ENCODE measurements around the gene STX16.

The STX16 gene

GRCh38 chr20:58682656-58683531 is 31.8 kb downstream of the STX16 start:
- no peak overlapping the region for H3K4me3 ChIP-seq (ENCODE audit: control insufficient read depth, low read depth, low read length)
- TF ChIP-seq CTCF (conservative IDR thresholded peaks at IDR 0.05; ENCODE audit: control insufficient read depth, insufficient read depth, low read depth, low read length), result no peak
- DNase-seq (ENCODE audit: low read depth), result peak; percentile 39

GRCh38 chr20:58684291-58684690 is 33.2 kb downstream of the STX16 start:
- no peak for DNase-seq (ENCODE audit: low read depth)
- no peak for TF ChIP-seq CTCF (conservative IDR thresholded peaks at IDR 0.05; ENCODE audit: control insufficient read depth, insufficient read depth, low read depth, low read length)

GRCh38 chr20:58685988-58686387 is 34.9 kb downstream of the STX16 start:
- no peak for DNase-seq (ENCODE audit: low read depth)
- H3K4me3 ChIP-seq (ENCODE audit: control insufficient read depth, low read depth, low read length), result no peak overlapping the region
- TF ChIP-seq CTCF (conservative IDR thresholded peaks at IDR 0.05; ENCODE audit: control insufficient read depth, insufficient read depth, low read depth, low read length), result no peak

More at GRCh38 chr20:58684291-58684690, 33.2 kb downstream of the STX16 start:
- H3K4me3 ChIP-seq (ENCODE audit: control insufficient read depth, low read depth, low read length), result no peak overlapping the region

- no peak for TF ChIP-seq CTCF (conservative IDR thresholded peaks at IDR 0.05; ENCODE audit: control insufficient read depth, insufficient read depth, low read depth, low read length)
- no peak overlapping the region for H3K4me3 ChIP-seq (ENCODE audit: control insufficient read depth, low read depth, low read length)
- DNase-seq (ENCODE audit: low read depth), result no peak
Observed at GRCh38 chr20:58688414-58688813, 37.3 kb downstream of the STX16 start.

GRCh38 chr20:58688840-58689239 is 37.8 kb downstream of the STX16 start:
- TF ChIP-seq CTCF (conservative IDR thresholded peaks at IDR 0.05; ENCODE audit: control insufficient read depth, insufficient read depth, low read depth, low read length), result no peak
- DNase-seq (ENCODE audit: low read depth), result no peak
- no peak overlapping the region for H3K4me3 ChIP-seq (ENCODE audit: control insufficient read depth, low read depth, low read length)

GRCh38 chr20:58690396-58691135 is 39.5 kb downstream of the STX16 start:
- peak; percentile 78 for DNase-seq (ENCODE audit: low read depth)
- no peak overlapping the region for H3K4me3 ChIP-seq (ENCODE audit: control insufficient read depth, low read depth, low read length)
- TF ChIP-seq CTCF (conservative IDR thresholded peaks at IDR 0.05; ENCODE audit: control insufficient read depth, insufficient read depth, low read depth, low read length), result no peak
